NT2/D1 (cell line): ENCODE results near the gene ZSCAN12.

Experiments used
- SUZ12 ChIP-seq: IDR thresholded peaks from 2 replicates; pipeline ENCODE4 v1.6.1; 2011; ENCODE audit not compliant: insufficient read length, insufficient read depth; ENCODE audit errors: extremely low read depth
- ZNF274 ChIP-seq: IDR thresholded peaks from 2 replicates; pipeline ENCODE4 v1.6.1; 2011; ENCODE audit warnings: mild to moderate bottlenecking, low read depth, low read length

- TF ChIP-seq ZNF274 = no peak
- TF ChIP-seq SUZ12 = no peak
Observed at GRCh38 chr6:28413681-28414080, 14.1 kb upstream of the ZSCAN12 start.
